ENCODE measurements around the gene ENTREP1.

Gene ENTREP1

GRCh38 chr9:69322256-69322655 is 2.8 kb upstream of the ENTREP1 start:
- ChIA-PET POLR2A (interaction anchor here (0.6 kb wide), 1 partner anchor 54 kb away, joined by 3 read pairs; no protein-coding TSS in a partner anchor), CTCF (interaction anchor here (1.2 kb wide), 1 partner anchor 230 kb away, joined by 4 read pairs; no protein-coding TSS in a partner anchor)
- H3K27me3 ChIP-seq (replicated peaks in 2 of 5; ENCODE audit: control insufficient read depth in 4 of 5, insufficient read depth in 5 of 5, low read length in 4 of 5): peaks cover 5 to 63% (median 23%) of the 10 kb centered on the region in 5 experiments
- H3K4me3 ChIP-seq (ENCODE audit: control insufficient read depth in 1 of 7, extremely low read depth in 1 of 7, insufficient read depth in 4 of 7, low read depth in 2 of 7, low read length in 6 of 7): no peak overlapping the region
- peaks cover 0 to 15% (median 14%) of the 10 kb centered on the region in 4 experiments for H3K4me1 ChIP-seq (ENCODE audit: control extremely low read depth in 1 of 4, control insufficient read depth in 4 of 4, insufficient read depth in 4 of 4, low read length in 3 of 4)
- H3K9me3 ChIP-seq (ENCODE audit: control extremely low read depth in 1 of 5, control insufficient read depth in 4 of 5, insufficient read depth in 2 of 5, low read depth in 1 of 5, low read length in 4 of 5): no peaks in the 10 kb centered on the region
- DNase-seq: no peak
- H3K36me3 ChIP-seq (ENCODE audit: control insufficient read depth in 4 of 4, insufficient read depth in 4 of 4, low read length in 3 of 4): no peaks in the 10 kb centered on the region
- no peak overlapping the region for H3K27ac ChIP-seq (ENCODE audit: insufficient read depth in 1 of 2, low read depth in 1 of 2, low read length in 2 of 2, poor library complexity in 1 of 2, severe bottlenecking in 2 of 2)
- 63% methylated on average over 1 of the region's 1 CpG for WGBS (ENCODE audit: insufficient coverage)

DNA sequence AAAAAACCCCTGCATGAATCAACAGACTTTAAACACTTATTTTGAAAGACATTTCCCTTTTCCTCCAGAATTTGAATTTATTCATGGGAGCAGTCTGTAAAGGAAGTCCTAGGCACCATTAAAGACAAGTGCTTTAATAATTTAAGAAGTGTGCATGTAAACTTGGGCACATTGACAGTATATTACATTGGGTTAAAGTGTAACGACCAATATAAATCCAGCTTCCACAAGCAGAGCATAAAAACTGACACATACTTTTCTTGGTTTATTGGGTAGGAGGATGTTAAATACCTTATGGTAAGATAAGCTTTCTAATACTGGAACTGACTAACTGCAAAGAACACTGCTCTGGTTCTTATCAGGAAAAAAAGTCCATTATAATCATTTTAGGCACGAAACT is 1.2 kb upstream of the ENTREP1 start:
- peak in 1 of 3 donors; percentile 24 for DNase-seq
- ChIA-PET CTCF (interaction anchor here (1.1 kb wide), 1 partner anchor 9 kb away, joined by 3 read pairs; no protein-coding TSS in a partner anchor), POLR2A (no interaction called here)
- Histone ChIP-seq H3K27ac (ENCODE audit: insufficient read depth in 1 of 2, low read depth in 1 of 2, low read length in 2 of 2, poor library complexity in 1 of 2, severe bottlenecking in 2 of 2) (no peak overlapping the region), H3K4me3 (ENCODE audit: control insufficient read depth in 1 of 7, extremely low read depth in 1 of 7, insufficient read depth in 4 of 7, low read depth in 2 of 7, low read length in 6 of 7) (no peak overlapping the region), H3K27me3 (replicated peaks in 2 of 5; ENCODE audit: control insufficient read depth in 4 of 5, insufficient read depth in 5 of 5, low read length in 4 of 5) (peaks cover 6 to 78% (median 31%) of the 10 kb centered on the region in 5 experiments), H3K4me1 (ENCODE audit: control extremely low read depth in 1 of 4, control insufficient read depth in 4 of 4, insufficient read depth in 4 of 4, low read length in 3 of 4) (peaks cover 0 to 15% (median 14%) of the 10 kb centered on the region in 4 experiments), H3K36me3 (ENCODE audit: control insufficient read depth in 4 of 4, insufficient read depth in 4 of 4, low read length in 3 of 4) (no peaks in the 10 kb centered on the region), H3K9me3 (ENCODE audit: control extremely low read depth in 1 of 5, control insufficient read depth in 4 of 5, insufficient read depth in 2 of 5, low read depth in 1 of 5, low read length in 4 of 5) (no peaks in the 10 kb centered on the region)
- no CpG with 5 or more reads among the region's 2 CpGs for WGBS (ENCODE audit: insufficient coverage)

DNA sequence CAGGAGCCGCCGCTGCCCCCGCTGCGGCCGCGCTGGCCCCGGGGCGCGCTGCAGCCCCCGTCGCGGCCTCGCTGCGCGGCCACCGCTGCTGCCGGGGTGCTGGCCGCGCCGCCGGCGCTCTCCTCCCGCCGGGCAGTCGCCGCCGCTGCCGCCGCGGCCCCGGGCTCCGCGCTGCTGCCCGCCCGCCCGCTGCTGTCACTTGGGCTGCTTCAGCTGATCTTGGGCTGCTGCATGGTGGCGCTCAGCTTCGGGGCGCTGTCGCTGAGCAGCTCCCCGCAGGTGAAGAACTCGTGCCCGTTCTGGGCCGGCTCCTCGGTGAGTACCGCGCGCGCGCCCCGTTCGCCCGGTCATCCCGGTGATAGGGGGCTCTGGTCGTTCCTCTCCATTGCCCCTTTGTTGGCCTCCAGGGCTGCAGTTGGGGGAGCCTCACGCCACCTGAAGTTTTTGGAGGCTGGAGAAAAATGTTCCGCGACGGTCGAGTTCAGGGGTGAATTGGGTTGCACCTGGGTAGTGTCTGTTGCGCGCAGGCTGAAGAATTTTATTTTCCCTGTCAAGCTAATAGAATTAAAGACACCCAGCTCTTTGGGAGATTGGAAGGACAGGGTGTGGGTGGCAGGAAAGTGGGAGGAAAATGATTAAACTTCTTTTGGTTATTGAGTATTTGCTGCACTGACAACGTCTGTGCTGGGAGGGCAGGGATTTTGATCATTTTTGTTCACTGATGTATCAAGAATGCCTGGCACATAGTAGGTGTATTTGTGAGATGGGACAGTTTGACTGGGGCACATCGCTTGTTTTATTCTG is 596 bp downstream of the ENTREP1 start:
- peaks cover 6 to 81% (median 33%) of the 10 kb centered on the region in 5 experiments for H3K27me3 ChIP-seq (replicated peaks in 2 of 5; ENCODE audit: control insufficient read depth in 4 of 5, insufficient read depth in 5 of 5, low read length in 4 of 5)
- DNase-seq: peak; percentile 13 to 61 (median 49)

DNA sequence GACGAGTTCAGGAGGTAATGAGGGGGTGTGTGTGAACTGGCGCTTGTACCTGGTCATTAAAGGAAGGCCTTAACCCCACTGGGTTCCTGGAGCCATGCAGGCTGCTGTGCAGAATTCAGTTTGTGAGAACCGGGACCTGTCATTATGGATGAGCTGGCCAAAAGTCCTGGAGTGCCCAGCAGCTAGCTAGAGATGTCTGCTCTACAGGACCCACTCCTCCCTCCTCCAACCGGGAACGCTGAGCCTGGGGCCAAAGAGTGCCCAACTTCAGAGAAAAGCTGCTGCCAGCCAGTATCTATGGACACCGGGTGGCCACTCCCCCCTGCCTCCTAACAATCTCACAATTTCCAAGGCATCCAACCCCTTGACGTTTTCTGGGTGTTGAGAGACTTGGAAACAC is 1.2 kb downstream of the ENTREP1 start:
- CTCF ChIA-PET: no interaction called here
- WGBS (ENCODE audit: insufficient coverage): 74% methylated on average over 6 of the region's 7 CpGs
- Histone ChIP-seq H3K9me3 (ENCODE audit: control extremely low read depth in 1 of 5, control insufficient read depth in 4 of 5, insufficient read depth in 2 of 5, low read depth in 1 of 5, low read length in 4 of 5) (no peaks in the 10 kb centered on the region), H3K4me1 (ENCODE audit: control extremely low read depth in 1 of 4, control insufficient read depth in 4 of 4, insufficient read depth in 4 of 4, low read length in 3 of 4) (peaks cover 0 to 15% (median 14%) of the 10 kb centered on the region in 4 experiments), H3K4me3 (ENCODE audit: control insufficient read depth in 1 of 7, extremely low read depth in 1 of 7, insufficient read depth in 4 of 7, low read depth in 2 of 7, low read length in 6 of 7) (no peak overlapping the region), H3K36me3 (ENCODE audit: control insufficient read depth in 4 of 4, insufficient read depth in 4 of 4, low read length in 3 of 4) (no peaks in the 10 kb centered on the region), H3K27ac (ENCODE audit: insufficient read depth in 1 of 2, low read depth in 1 of 2, low read length in 2 of 2, poor library complexity in 1 of 2, severe bottlenecking in 2 of 2) (no peak overlapping the region), H3K27me3 (replicated peaks in 2 of 5; ENCODE audit: control insufficient read depth in 4 of 5, insufficient read depth in 5 of 5, low read length in 4 of 5) (peaks cover 6 to 77% (median 33%) of the 10 kb centered on the region in 5 experiments)
- no peak for DNase-seq
- POLR2A ChIA-PET: no interaction called here

More for the DNA sequence above, 596 bp downstream of the ENTREP1 start:
- Histone ChIP-seq H3K4me3 (ENCODE audit: control insufficient read depth in 1 of 7, extremely low read depth in 1 of 7, insufficient read depth in 4 of 7, low read depth in 2 of 7, low read length in 6 of 7) (peak overlapping the region; percentile 20 to 77 (median 40)), H3K4me1 (ENCODE audit: control extremely low read depth in 1 of 4, control insufficient read depth in 4 of 4, insufficient read depth in 4 of 4, low read length in 3 of 4) (peaks cover 0 to 15% (median 14%) of the 10 kb centered on the region in 4 experiments), H3K9me3 (ENCODE audit: control extremely low read depth in 1 of 5, control insufficient read depth in 4 of 5, insufficient read depth in 2 of 5, low read depth in 1 of 5, low read length in 4 of 5) (no peaks in the 10 kb centered on the region), H3K36me3 (ENCODE audit: control insufficient read depth in 4 of 4, insufficient read depth in 4 of 4, low read length in 3 of 4) (no peaks in the 10 kb centered on the region), H3K27ac (ENCODE audit: insufficient read depth in 1 of 2, low read depth in 1 of 2, low read length in 2 of 2, poor library complexity in 1 of 2, severe bottlenecking in 2 of 2) (no peak overlapping the region)
- WGBS (ENCODE audit: insufficient coverage): 2% methylated on average over 49 of the region's 64 CpGs
- ChIA-PET CTCF (interaction anchor here (1.5 kb wide), 1 partner anchor 11 kb away, joined by 4 read pairs; no protein-coding TSS in a partner anchor), POLR2A (no interaction called here)

- no peaks in the 10 kb centered on the region for H3K36me3 ChIP-seq (ENCODE audit: control insufficient read depth in 4 of 4, insufficient read depth in 4 of 4, low read length in 3 of 4)
- H3K4me3 ChIP-seq (ENCODE audit: control insufficient read depth in 1 of 7, extremely low read depth in 1 of 7, insufficient read depth in 4 of 7, low read depth in 2 of 7, low read length in 6 of 7): no peak overlapping the region
- H3K9me3 ChIP-seq (ENCODE audit: control extremely low read depth in 1 of 5, control insufficient read depth in 4 of 5, insufficient read depth in 2 of 5, low read depth in 1 of 5, low read length in 4 of 5): no peaks in the 10 kb centered on the region
- peaks cover 0 to 5% (median 4%) of the 10 kb centered on the region in 4 experiments for H3K4me1 ChIP-seq (ENCODE audit: control extremely low read depth in 1 of 4, control insufficient read depth in 4 of 4, insufficient read depth in 4 of 4, low read length in 3 of 4)
- H3K27ac ChIP-seq (ENCODE audit: insufficient read depth in 1 of 2, low read depth in 1 of 2, low read length in 2 of 2, poor library complexity in 1 of 2, severe bottlenecking in 2 of 2): no peak overlapping the region
- CTCF ChIA-PET: no interaction called here
- H3K27me3 ChIP-seq (replicated peaks in 2 of 5; ENCODE audit: control insufficient read depth in 4 of 5, insufficient read depth in 5 of 5, low read length in 4 of 5): peaks cover 4 to 36% (median 24%) of the 10 kb centered on the region in 5 experiments
- WGBS (ENCODE audit: insufficient coverage): no CpG with 5 or more reads among the region's 3 CpGs
- POLR2A ChIA-PET: no interaction called here
- DNase-seq: no peak
Measured at GRCh38 chr9:69330580-69330979, 5.6 kb downstream of the ENTREP1 start.

- H3K4me3 ChIP-seq (ENCODE audit: control insufficient read depth in 1 of 7, extremely low read depth in 1 of 7, insufficient read depth in 4 of 7, low read depth in 2 of 7, low read length in 6 of 7): no peak overlapping the region
- no peak for DNase-seq
- ChIA-PET POLR2A (no interaction called here), CTCF (no interaction called here)
- no peaks in the 10 kb centered on the region for H3K4me1 ChIP-seq (ENCODE audit: control extremely low read depth in 1 of 4, control insufficient read depth in 4 of 4, insufficient read depth in 4 of 4, low read length in 3 of 4)
- H3K27ac ChIP-seq (ENCODE audit: insufficient read depth in 1 of 2, low read depth in 1 of 2, low read length in 2 of 2, poor library complexity in 1 of 2, severe bottlenecking in 2 of 2): no peak overlapping the region
- WGBS (ENCODE audit: insufficient coverage): 100% methylated on average over 1 of the region's 3 CpGs
- H3K9me3 ChIP-seq (ENCODE audit: control extremely low read depth in 1 of 5, control insufficient read depth in 4 of 5, insufficient read depth in 2 of 5, low read depth in 1 of 5, low read length in 4 of 5): no peaks in the 10 kb centered on the region
- peaks cover 3 to 27% (median 15%) of the 10 kb centered on the region in 5 experiments for H3K27me3 ChIP-seq (replicated peaks in 2 of 5; ENCODE audit: control insufficient read depth in 4 of 5, insufficient read depth in 5 of 5, low read length in 4 of 5)
- H3K36me3 ChIP-seq (ENCODE audit: control insufficient read depth in 4 of 4, insufficient read depth in 4 of 4, low read length in 3 of 4): no peaks in the 10 kb centered on the region
Measured at GRCh38 chr9:69331444-69331843, 6.4 kb downstream of the ENTREP1 start.

DNA sequence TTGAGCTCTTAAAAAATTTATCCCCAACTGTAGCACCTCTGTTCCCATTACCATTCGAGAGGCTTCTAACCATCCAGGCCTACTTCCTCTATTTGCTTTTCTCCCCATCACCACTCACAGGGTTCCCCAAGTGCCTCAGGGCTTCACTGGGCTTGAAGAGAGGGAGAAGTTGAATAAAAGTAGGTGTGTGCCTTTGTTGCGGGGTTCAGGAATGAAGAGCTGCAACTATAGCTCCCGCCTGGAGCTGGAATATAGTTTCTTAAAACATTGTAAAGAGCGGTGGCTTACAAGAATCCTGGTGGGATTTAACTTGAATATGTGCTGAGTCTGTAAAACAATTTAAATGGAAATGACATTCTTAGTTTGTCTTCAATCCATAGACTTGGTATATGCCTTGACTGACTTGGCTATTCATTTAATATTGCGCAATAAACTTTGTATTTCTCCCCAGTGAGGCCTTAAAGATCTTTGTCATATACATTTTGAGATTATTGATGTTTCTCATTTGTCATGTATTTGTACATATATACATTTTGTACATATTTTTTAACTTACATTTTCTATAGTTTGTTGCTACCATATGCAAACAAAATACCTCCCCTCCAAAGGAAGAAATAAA is 7.2 kb downstream of the ENTREP1 start:
- CTCF ChIA-PET: no interaction called here
- H3K4me3 ChIP-seq (ENCODE audit: control insufficient read depth in 1 of 7, extremely low read depth in 1 of 7, insufficient read depth in 4 of 7, low read depth in 2 of 7, low read length in 6 of 7): no peak overlapping the region
- peaks cover 0 to 20% (median 11%) of the 10 kb centered on the region in 5 experiments for H3K27me3 ChIP-seq (replicated peaks in 2 of 5; ENCODE audit: control insufficient read depth in 4 of 5, insufficient read depth in 5 of 5, low read length in 4 of 5)
- no peaks in the 10 kb centered on the region for H3K9me3 ChIP-seq (ENCODE audit: control extremely low read depth in 1 of 5, control insufficient read depth in 4 of 5, insufficient read depth in 2 of 5, low read depth in 1 of 5, low read length in 4 of 5)
- H3K36me3 ChIP-seq (ENCODE audit: control insufficient read depth in 4 of 4, insufficient read depth in 4 of 4, low read length in 3 of 4): no peaks in the 10 kb centered on the region
- no peak overlapping the region for H3K27ac ChIP-seq (ENCODE audit: insufficient read depth in 1 of 2, low read depth in 1 of 2, low read length in 2 of 2, poor library complexity in 1 of 2, severe bottlenecking in 2 of 2)
- WGBS (ENCODE audit: insufficient coverage): 96% methylated on average over 3 of the region's 5 CpGs
- POLR2A ChIA-PET: no interaction called here
- no peaks in the 10 kb centered on the region for H3K4me1 ChIP-seq (ENCODE audit: control extremely low read depth in 1 of 4, control insufficient read depth in 4 of 4, insufficient read depth in 4 of 4, low read length in 3 of 4)
- peak in 1 of 3 donors; percentile 5 for DNase-seq
